ENCODE data around the gene VPREB3.

Gene VPREB3

DNA sequence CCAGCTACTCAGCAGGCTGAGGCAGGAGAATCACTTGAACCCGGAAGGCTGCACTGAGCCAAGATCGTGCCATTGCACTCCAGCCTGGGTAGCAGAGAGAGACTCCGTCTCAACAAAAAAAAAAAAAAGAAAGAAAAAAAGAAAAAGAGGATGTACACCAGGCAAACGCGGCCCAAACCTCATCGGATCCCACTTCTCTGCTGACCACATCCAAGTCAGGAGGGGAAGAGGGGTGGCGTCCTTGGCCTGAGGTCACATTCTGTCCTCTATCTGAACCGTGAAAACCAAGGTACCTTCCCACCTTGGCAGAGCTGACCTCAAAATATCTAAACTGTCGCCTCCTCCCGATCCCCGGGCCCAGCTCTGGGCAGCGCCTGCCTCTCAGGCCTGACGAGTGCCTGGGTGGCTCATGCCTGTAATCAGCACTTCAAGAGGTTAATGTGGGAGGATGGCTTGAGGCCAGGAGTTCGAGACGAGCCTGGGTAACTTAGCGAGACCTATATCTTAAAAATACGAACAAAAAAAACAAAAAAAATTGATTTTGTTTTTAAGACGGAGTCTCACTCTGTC is 38.3 kb downstream of the VPREB3 start:
- FAIRE-seq = no peak
- TF ChIP-seq, protein P1, sequence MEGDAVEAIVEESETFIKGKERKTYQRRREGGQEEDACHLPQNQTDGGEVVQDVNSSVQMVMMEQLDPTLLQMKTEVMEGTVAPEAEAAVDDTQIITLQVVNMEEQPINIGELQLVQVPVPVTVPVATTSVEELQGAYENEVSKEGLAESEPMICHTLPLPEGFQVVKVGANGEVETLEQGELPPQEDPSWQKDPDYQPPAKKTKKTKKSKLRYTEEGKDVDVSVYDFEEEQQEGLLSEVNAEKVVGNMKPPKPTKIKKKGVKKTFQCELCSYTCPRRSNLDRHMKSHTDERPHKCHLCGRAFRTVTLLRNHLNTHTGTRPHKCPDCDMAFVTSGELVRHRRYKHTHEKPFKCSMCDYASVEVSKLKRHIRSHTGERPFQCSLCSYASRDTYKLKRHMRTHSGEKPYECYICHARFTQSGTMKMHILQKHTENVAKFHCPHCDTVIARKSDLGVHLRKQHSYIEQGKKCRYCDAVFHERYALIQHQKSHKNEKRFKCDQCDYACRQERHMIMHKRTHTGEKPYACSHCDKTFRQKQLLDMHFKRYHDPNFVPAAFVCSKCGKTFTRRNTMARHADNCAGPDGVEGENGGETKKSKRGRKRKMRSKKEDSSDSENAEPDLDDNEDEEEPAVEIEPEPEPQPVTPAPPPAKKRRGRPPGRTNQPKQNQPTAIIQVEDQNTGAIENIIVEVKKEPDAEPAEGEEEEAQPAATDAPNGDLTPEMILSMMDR (IDR thresholded peaks at IDR 0.05; ENCODE audit: insufficient read depth, missing control alignments) = no peak
- no peak for DNase-seq (ENCODE audit: insufficient read length, low spot score)

DNA sequence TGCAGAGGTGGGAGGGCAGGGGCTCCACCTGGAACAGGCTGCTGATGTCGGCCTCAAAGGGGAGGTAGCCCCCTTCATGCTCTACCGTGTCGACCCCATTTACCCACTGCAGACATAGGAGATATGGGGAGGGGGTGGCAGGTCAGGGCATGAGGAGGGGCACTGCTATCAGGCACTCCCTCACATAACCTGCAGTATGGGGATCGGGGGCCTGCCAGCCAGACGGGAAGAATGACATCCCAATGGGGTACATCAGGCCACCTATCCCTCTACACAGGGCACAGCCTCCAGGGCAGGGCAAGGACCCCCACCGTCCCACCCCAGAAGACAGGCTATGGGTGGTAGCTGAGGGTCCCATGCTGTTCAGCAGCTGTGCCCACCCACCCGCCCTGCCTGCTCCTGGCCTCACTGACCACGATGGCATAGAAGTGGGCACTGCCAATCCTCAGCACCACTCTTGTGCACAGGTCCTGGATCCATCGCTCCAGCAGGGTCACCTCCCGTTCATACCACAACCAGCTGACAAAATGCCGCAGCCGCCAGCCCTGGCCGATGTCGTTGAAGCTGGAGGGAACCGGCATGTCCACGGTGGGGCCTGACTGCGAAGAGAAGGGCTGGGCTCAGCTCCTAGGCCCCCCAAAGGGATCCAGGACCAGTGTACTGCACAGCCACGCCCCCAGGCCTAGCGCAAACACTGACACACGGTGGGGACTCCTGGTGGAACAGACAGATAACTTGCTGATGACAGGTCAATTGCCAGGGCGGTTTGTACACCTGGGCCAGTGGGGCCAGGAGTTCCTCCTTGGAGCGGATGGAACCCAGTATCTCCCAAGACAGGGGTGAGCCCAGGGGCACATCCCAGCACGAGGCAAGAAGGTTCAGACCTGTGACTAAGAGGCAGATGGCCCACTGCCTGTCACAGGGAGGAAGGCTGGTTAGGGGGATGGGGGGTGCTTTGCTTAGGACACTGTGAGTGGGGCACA is 39.3 kb downstream of the VPREB3 start:
- no peak for FAIRE-seq

DNA sequence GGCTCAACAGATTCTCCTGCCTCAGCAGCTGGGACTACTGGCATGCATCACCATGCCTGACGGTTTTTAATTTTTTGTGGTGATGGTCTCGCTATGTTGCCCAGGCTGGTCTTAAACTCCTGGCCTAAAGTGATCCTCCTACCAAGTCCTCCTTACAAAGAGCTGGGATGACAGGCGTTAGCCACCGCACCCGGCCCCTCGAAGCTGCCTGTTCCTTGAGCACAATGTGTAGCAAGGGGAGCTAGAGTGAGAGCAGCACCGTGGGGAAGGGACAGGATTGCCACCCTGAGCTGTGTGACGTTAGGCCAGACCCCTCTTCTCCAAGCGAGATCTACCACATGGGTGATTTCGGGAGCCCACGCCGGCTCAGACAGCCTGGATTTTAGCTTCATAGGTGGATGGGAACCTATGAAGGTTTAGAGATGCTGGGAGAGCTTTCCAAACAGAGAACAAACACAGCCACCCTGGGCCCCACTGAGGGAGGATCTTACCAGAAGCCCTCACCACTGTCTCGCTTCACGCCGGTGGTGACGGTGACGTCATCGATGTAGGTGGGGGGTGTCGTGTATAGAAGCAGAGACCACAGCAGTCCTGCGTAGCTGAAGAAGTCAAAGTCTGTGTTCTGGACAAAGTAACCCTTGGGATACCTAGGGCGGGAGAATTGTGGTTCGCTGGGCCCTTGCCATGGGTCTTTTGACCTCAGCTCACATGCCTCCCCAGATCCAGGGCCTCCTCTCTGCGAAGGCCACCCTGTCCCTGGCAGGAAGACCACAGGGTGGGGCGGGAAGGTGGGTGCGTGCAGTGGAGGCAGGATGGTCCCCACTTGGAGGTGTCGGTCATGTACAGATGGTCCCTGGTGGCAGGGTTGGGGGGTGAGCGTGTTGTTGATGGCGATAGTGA is 40.3 kb downstream of the VPREB3 start:
- DNase-seq (ENCODE audit: insufficient read length, low spot score) (no peak), FAIRE-seq (no peak)
- TF ChIP-seq, protein P1 (IDR thresholded peaks at IDR 0.05; ENCODE audit: insufficient read depth, missing control alignments) = no peak

More for the DNA sequence above, 39.3 kb downstream of the VPREB3 start:
- TF ChIP-seq, protein P1 (IDR thresholded peaks at IDR 0.05; ENCODE audit: insufficient read depth, missing control alignments) = no peak
- no peak for DNase-seq (ENCODE audit: insufficient read length, low spot score)

DNA sequence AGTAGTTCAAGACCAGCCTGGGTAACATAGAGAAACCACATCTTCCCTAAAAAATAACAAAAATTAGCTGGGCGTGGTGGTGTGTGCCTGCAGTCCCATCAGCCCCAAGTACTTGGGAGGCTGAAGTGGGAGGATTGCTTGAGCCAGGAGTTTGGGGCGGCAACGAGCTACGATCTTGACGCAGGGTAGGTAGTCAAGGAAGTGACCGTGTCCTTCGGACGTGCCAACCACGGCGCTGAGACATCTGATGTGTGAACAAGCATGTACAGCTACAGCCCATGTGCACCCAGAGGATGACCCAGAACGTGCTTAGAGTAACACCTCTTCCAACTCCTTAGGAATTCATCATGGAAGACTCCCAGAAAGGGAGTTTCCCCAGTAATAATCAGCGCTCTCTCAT is 42.0 kb downstream of the VPREB3 start:
- TF ChIP-seq, protein P1 (IDR thresholded peaks at IDR 0.05; ENCODE audit: insufficient read depth, missing control alignments) = no peak
- FAIRE-seq (no peak), DNase-seq (ENCODE audit: insufficient read length, low spot score) (no peak)

DNA sequence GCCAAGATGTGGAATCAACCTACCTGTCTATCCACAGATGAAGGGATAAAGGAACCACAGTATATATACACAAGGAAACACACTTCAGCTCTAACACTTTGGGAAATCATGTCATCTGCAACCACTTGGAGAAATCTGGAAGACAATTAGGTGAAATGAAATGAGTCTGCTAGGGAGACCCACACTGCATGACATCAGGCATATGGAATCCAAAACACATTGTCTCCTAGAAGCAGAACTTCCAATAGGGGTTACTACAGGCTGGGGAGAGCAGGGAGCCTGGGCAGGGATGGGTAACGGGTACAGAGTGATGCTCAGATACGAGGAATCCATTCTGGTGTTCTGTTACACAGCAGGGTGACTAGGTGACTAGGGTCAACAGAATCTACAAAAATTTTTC is 45.1 kb downstream of the VPREB3 start:
- DNase-seq (ENCODE audit: insufficient read length, low spot score) = no peak
- TF ChIP-seq, protein P1 (IDR thresholded peaks at IDR 0.05; ENCODE audit: insufficient read depth, missing control alignments) = no peak
- no peak for FAIRE-seq

DNA sequence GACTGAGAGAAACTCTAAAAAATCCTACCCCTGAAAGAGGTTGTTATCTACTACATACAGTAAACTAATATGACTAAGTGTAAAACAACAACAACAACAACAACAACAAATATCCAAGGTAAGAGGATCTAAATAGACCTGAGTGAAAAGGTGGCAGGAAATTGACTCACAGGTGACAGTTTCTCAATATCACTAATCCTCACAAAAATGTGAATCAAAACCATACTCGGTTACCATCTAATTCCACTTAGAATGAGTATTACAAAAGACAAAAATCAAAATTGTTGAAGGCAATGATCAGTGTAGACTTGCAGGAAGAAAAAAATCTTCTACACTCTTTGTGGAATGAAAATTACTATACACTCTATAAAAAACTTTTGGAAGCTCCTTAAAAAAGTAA is 46.0 kb downstream of the VPREB3 start:
- DNase-seq (ENCODE audit: insufficient read length, low spot score) (no peak), FAIRE-seq (no peak)
- TF ChIP-seq, protein P1 (IDR thresholded peaks at IDR 0.05; ENCODE audit: insufficient read depth, missing control alignments) = no peak
